Dermis microvascular lymphatic vessel endothelial cell (primary cell): Measurements from ENCODE around the gene ERICH6B. TPM values are rescaled to one million over a fixed set of nuclear protein-coding genes. Genes with fewer than 3 reads are reported as not detected.

Experiments used
- DNase-seq, 2 donors: peaks; one replicate each; pipeline versions ENCODE4 v3.0.0 to v3.0.0-alpha.2; 2010; ENCODE audit warnings: low read depth in 2 of 2
- total RNA-seq: library from RNA; depleted of rRNA; stranded (reverse); fragments of >200 nt; gene quantifications from 2 replicates; pipeline ENCODE4 v1.2.1, GENCODE V29; 2014

The ERICH6B gene
- total RNA-seq, 1 donor from 2014 or later: not detected

- no peak for DNase-seq
Observed at GRCh38 chr13:45503658-45504057, 111.9 kb downstream of the ERICH6B start.

GRCh38 chr13:45501175-45501526 is 114.4 kb downstream of the ERICH6B start:
- peak in 1 of 2 donors; percentile 12 for DNase-seq

DNA sequence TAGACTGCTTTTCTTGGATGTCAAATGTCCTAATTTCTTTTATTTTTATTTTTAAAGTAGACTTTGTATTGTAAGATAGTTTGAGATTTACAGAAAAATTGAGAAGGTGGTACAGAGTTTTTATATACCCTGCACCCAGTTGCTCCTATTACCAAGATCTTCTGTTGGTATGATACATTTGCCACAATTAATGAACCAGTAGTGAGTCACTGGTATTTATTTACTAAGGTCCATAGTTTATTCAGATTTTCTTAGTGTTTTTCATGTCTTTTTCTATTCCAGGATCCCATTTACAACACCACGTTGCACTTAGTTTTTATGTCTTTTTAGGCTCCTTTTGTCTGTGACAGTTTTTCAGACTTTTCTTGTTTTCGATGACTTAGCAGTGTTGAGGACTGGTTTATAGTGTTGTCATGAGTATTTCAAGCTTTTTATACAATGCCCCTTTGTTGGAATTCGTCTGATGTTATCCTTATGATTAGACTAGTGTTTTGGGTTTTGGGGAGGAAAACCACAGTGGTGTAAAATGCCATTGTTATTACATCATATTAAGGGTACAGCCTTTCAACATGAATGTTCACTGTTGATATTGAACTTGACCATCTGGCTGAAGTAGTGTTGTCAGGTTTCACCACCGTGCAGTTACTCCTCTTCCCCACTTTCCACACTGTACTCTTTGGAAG is 114.9 kb downstream of the ERICH6B start:
- DNase-seq: peak in 1 of 2 donors; percentile 58

GRCh38 chr13:45496942-45497341 is 118.6 kb downstream of the ERICH6B start:
- no peak for DNase-seq

GRCh38 chr13:45492538-45492937 is 123.0 kb downstream of the ERICH6B start:
- no peak for DNase-seq

Other genes starting within 250 kb of the ERICH6B start
- gene SLC25A30, start 197.4 kb downstream of the ERICH6B start, total RNA-seq: 9.4 TPM in 2 replicates
- 21.6 and 25.7 TPM in 2 replicates for gene COG3, start 150.8 kb downstream of the ERICH6B start, total RNA-seq
- gene CBY2, start 86.6 kb upstream of the ERICH6B start, total RNA-seq: not detected in 2 replicates
- not detected in 2 replicates for gene SIAH3, start 236.0 kb upstream of the ERICH6B start, total RNA-seq